NB4 (cell line): ENCODE results near the gene SCGB1D1.
A peak's percentile ranks its signal among the peaks of the same experiment; 100 is the strongest.

ENCODE experiments used
- DNase-seq: peaks from one replicate; pipeline ENCODE4 v3.0.0; 2010; ENCODE audit warnings: low read depth
- H3K4me3 ChIP-seq: one replicate; pipeline ENCODE4 v1.5.1; 2011; ENCODE audit warnings: mild to moderate bottlenecking, low read depth, low read length, moderate library complexity
- CTCF ChIP-seq: IDR thresholded peaks from one replicate; pipeline ENCODE4 v1.5.1; 2012; ENCODE audit warnings: low read depth, low read length
- MAX ChIP-seq: IDR thresholded peaks from 2 replicates; pipeline ENCODE4 v1.6.1; 2011; ENCODE audit warnings: low read depth, low read length
- MYC ChIP-seq: IDR thresholded peaks from 2 replicates; pipeline ENCODE4 v1.6.1; 2011; ENCODE audit warnings: low read depth, low read length
- POLR2A ChIP-seq: IDR thresholded peaks from 2 replicates; pipeline ENCODE4 v1.6.1; 2011; ENCODE audit warnings: mild to moderate bottlenecking; ENCODE audit not compliant: insufficient read length; ENCODE audit errors: extremely low read depth

SCGB1D1 gene

GRCh38 chr11:62171261-62171723 lies 18.7 kb upstream of the SCGB1D1 start:
- no peak overlapping the region for H3K4me3 ChIP-seq
- peak; percentile 89 for DNase-seq
- TF ChIP-seq MAX (peak; percentile 45; the same call in 1 of the 2 replicates), MYC (peak; percentile 35; the same call in 1 of the 2 replicates), POLR2A (no peak), CTCF (peak; percentile 68)

DNA sequence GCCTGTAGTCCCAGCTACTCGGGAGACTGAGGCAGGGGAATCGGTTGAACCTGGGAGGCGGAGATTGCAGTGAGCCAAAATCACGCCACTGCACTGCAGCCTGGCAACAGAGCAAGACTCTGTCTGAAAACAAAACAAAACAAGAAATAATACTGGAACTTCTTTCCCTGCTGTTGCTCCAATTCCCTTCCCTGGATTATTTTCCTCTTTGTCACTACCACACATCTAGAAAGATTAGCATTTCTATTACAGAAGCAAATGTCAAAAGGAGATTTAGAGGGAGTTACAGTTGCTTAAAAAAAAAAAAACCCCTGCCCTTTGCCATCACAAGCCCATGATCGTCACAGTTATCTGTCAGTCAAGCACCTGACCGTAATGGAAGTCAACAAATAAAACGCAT lies 17.7 kb upstream of the SCGB1D1 start:
- no peak overlapping the region for H3K4me3 ChIP-seq
- no peak for DNase-seq
- no peak for TF ChIP-seq MAX
- no peak for TF ChIP-seq MYC
- no peak for TF ChIP-seq CTCF
- TF ChIP-seq POLR2A = no peak

DNA sequence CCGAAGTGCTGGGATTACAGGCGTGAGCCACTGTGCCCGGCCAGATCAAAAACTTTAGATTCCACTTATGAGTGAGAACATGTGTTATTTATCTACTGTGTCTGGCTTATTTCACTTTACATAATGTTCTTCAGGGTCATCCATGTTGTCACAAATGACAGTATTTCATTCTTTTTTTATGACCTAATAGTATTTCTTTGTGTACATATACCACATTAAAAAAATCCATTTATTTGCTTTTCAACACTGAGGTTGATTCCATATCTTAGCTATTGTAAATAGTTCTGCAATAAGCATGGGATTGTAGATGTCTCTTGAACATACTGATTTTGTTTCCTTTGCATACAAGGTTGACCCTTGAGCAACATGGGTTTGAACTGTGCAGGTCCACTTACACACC lies 13.2 kb upstream of the SCGB1D1 start:
- no peak for DNase-seq
- H3K4me3 ChIP-seq = no peak overlapping the region
- TF ChIP-seq CTCF = no peak

DNA sequence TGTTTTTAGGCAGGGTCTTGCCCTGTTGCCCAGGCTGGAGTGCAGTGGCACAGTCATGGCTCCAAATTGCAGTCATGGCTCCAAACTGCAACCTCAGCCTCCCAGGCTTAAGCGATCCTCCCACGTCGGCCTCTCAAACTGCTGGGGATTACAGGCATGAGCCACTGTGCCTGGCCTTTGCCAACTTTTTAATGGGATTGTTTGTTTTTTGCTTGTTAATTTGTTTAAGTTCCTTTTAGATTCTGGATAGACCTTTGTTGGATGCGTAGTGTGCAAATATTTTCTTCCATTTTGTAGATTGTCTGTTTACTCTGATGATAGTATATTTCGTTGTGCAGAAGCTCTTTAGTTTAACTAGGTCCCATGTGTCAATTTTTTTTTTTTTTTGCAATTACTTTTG lies 10.0 kb upstream of the SCGB1D1 start:
- no peak overlapping the region for H3K4me3 ChIP-seq
- TF ChIP-seq CTCF (no peak), POLR2A (no peak), MAX (no peak), MYC (no peak)
- no peak for DNase-seq

GRCh38 chr11:62181097-62181496 lies 8.9 kb upstream of the SCGB1D1 start:
- no peak for DNase-seq
- no peak overlapping the region for H3K4me3 ChIP-seq
- TF ChIP-seq POLR2A (no peak), CTCF (no peak), MAX (no peak), MYC (no peak)
